LNCAP (cell line): ENCODE results near the gene MAN2A2.

Source experiments
- CTCF ChIP-seq: fragments of 450-650 bp; IDR thresholded peaks from 2 replicates; pipeline ENCODE4 v1.5.1; 2017; ENCODE audit warnings: mild to moderate bottlenecking

MAN2A2 gene

GRCh38 chr15:90956274-90957030, 53.4 kb downstream of the MAN2A2 start:
- TF ChIP-seq CTCF, result peak; percentile 99

- no peak for TF ChIP-seq CTCF
Observed at GRCh38 chr15:90957031-90957790, 54.1 kb downstream of the MAN2A2 start.

- TF ChIP-seq CTCF, result no peak
Observed at GRCh38 chr15:90957791-90958190, 54.7 kb downstream of the MAN2A2 start.

- TF ChIP-seq CTCF, result no peak
Observed at GRCh38 chr15:90959028-90959595, 56.0 kb downstream of the MAN2A2 start.

- no peak for TF ChIP-seq CTCF
Observed at GRCh38 chr15:90959894-90960293, 56.8 kb downstream of the MAN2A2 start.

- TF ChIP-seq CTCF, result no peak
Observed at GRCh38 chr15:90960298-90961091, 57.4 kb downstream of the MAN2A2 start.

GRCh38 chr15:90962021-90962420, 58.9 kb downstream of the MAN2A2 start:
- TF ChIP-seq CTCF, result no peak
